IPS DF 4.7 (cell line): Measurements from ENCODE around the gene CDC14C.

Experiments
- DNase-seq: peaks from one replicate; pipeline ENCODE4 v3.0.0-alpha.2; 2013; ENCODE audit warnings: low spot score; ENCODE audit errors: extremely low read depth

Gene CDC14C

GRCh38 chr7:48971173-48971572 is 46.8 kb downstream of the CDC14C start:
- DNase-seq = no peak

- DNase-seq = no peak
Observed at GRCh38 chr7:48976253-48976652, 51.9 kb downstream of the CDC14C start.

- DNase-seq = no peak
Observed at GRCh38 chr7:48976850-48977249, 52.5 kb downstream of the CDC14C start.
